Measurements from ENCODE around the gene IFITM10.

Gene IFITM10

GRCh38 chr11:1778141-1778911 lies 27.9 kb upstream of the IFITM10 start:
- Histone ChIP-seq H3K27ac (ENCODE audit: extremely low read depth, low read depth, low read length) (no peak overlapping the region), H3K36me3 (ENCODE audit: control insufficient read depth in 2 of 2, insufficient read depth in 1 of 2, low read length in 2 of 2) (no peaks in the 10 kb centered on the region), H3K4me3 (ENCODE audit: low read depth, low read length) (no peak overlapping the region), H3K4me1 (ENCODE audit: control insufficient read depth, insufficient read depth, low read length) (no peaks in the 10 kb centered on the region), H3K9me3 (ENCODE audit: control insufficient read depth, insufficient read depth, low read depth, low read length) (no peaks in the 10 kb centered on the region)
- TF ChIP-seq KLF16 (tag by site-specific recombination; IDR thresholded peaks at IDR 0.05) (no peak), ZNF132 (tag by site-specific recombination; IDR thresholded peaks at IDR 0.05; ENCODE audit: borderline replicate concordance) (no peak), ZFP69B (tag by site-specific recombination; IDR thresholded peaks at IDR 0.05) (no peak), ZNF362 (tag by site-specific recombination; IDR thresholded peaks at IDR 0.05) (no peak), ZNF785 (tag by site-specific recombination; IDR thresholded peaks at IDR 0.05) (no peak), ZBTB7A (tag by site-specific recombination; IDR thresholded peaks at IDR 0.05; ENCODE audit: low read depth) (no peak), TSHZ1 (tag by site-specific recombination; IDR thresholded peaks at IDR 0.05; ENCODE audit: borderline replicate concordance) (no peak), ZNF302 (tag by site-specific recombination; IDR thresholded peaks at IDR 0.05; ENCODE audit: low read depth) (no peak), EGR2 (tag by site-specific recombination; IDR thresholded peaks at IDR 0.05; ENCODE audit: low read depth) (peak; percentile 69), HOXD13 (CRISPR knock-in tag; IDR thresholded peaks at IDR 0.05; ENCODE audit: borderline replicate concordance) (no peak), ZNF114 (tag by site-specific recombination; IDR thresholded peaks at IDR 0.05) (no peak), ZNF138 (tag by site-specific recombination; IDR thresholded peaks at IDR 0.05; ENCODE audit: borderline replicate concordance) (no peak), ZBTB17 (tag by site-specific recombination; IDR thresholded peaks at IDR 0.05) (no peak), ZNF558 (tag by site-specific recombination; IDR thresholded peaks at IDR 0.05) (no peak), ZNF629 (tag by site-specific recombination; IDR thresholded peaks at IDR 0.05) (no peak), ZFHX2 (tag by site-specific recombination; conservative IDR thresholded peaks at IDR 0.05) (peak; percentile 64)
- CTCF ChIA-PET, result interaction anchor here (1.6 kb wide), 1 partner anchor 84 kb away, joined by 4 read pairs; no protein-coding TSS in a partner anchor
- POLR2A ChIA-PET, result interaction anchor here (1.2 kb wide), 1 partner anchor 16 kb away, joined by 3 read pairs; no protein-coding TSS in a partner anchor

GRCh38 chr11:1777737-1778136 lies 27.3 kb upstream of the IFITM10 start:
- TF ChIP-seq SCRT1 (tag by site-specific recombination; IDR thresholded peaks at IDR 0.05; ENCODE audit: borderline replicate concordance), result no peak
- no peak for TF ChIP-seq ZNF658 (tag by site-specific recombination; IDR thresholded peaks at IDR 0.05)
- TF ChIP-seq ZNF555 (tag by site-specific recombination; conservative IDR thresholded peaks at IDR 0.05), result no peak
- no peak for TF ChIP-seq ZNF324 (tag by site-specific recombination; IDR thresholded peaks at IDR 0.05)
- no peak for TF ChIP-seq ZBTB10 (tag by site-specific recombination; IDR thresholded peaks at IDR 0.05)
- TF ChIP-seq ZNF629 (tag by site-specific recombination; IDR thresholded peaks at IDR 0.05), result no peak
- no peak for TF ChIP-seq ZBTB26 (tag by site-specific recombination; optimal IDR thresholded peaks at IDR 0.05)
- no peaks in the 10 kb centered on the region for H3K36me3 ChIP-seq (ENCODE audit: control insufficient read depth in 2 of 2, insufficient read depth in 1 of 2, low read length in 2 of 2)
- H3K4me3 ChIP-seq (ENCODE audit: low read depth, low read length), result no peak overlapping the region
- CTCF ChIA-PET, result interaction anchor here (1.6 kb wide), 1 partner anchor 84 kb away, joined by 4 read pairs; no protein-coding TSS in a partner anchor
- H3K27ac ChIP-seq (ENCODE audit: extremely low read depth, low read depth, low read length), result no peak overlapping the region
- POLR2A ChIA-PET, result interaction anchor here (1.2 kb wide), 1 partner anchor 15 kb away, joined by 3 read pairs; no protein-coding TSS in a partner anchor
- H3K9me3 ChIP-seq (ENCODE audit: control insufficient read depth, insufficient read depth, low read depth, low read length), result no peaks in the 10 kb centered on the region
- H3K4me1 ChIP-seq (ENCODE audit: control insufficient read depth, insufficient read depth, low read length), result no peaks in the 10 kb centered on the region

Measured in HEK293 (cell line).